A549 (cell line): Measurements from ENCODE around the gene CD8B.
"Not testable (repeated sequence)": the region's sequence is repeated elsewhere in the genome, so short reads cannot be mapped to it uniquely, and the experiment has no call there.

Experiments
- CEBPB ChIP-seq, 2 experiments: fragments of >200 bp in 1 of 2; sonication (Bioruptor Twin) in 1 of 2; formaldehyde crosslinking in 1 of 2; IDR thresholded peaks; 2 replicates each; pipeline ENCODE4 v1.6.1; 2012 to 2016
- EP300 ChIP-seq, 2 experiments: fragments of >200 bp; sonication (Bioruptor Twin); formaldehyde crosslinking; IDR thresholded peaks; 2 replicates in 1 of 2; 3 replicates in 1 of 2; pipeline ENCODE4 v1.6.1; 2016 to 2017
- GATA3 ChIP-seq: IDR thresholded peaks from 2 replicates; pipeline ENCODE4 v1.6.1; 2012; ENCODE audit warnings: borderline replicate concordance
- NR3C1 ChIP-seq: fragments of >200 bp; sonication (Bioruptor Twin); formaldehyde crosslinking; IDR thresholded peaks from 3 replicates; pipeline ENCODE4 v1.6.1; 2017
- POLR2A ChIP-seq: IDR thresholded peaks from 2 replicates; pipeline ENCODE4 v1.6.1; 2012; ENCODE audit warnings: mild to moderate bottlenecking, low read length
- RAD21 ChIP-seq, 2 experiments: fragments of >200 bp in 1 of 2; sonication (Bioruptor Twin) in 1 of 2; formaldehyde crosslinking in 1 of 2; IDR thresholded peaks in 1 of 2; conservative IDR thresholded peaks in 1 of 2; 2 replicates in 1 of 2; 3 replicates in 1 of 2; pipeline ENCODE4 v1.6.1; 2012 to 2018; ENCODE audit warnings: inconsistent platforms in 1 of 2
- RFX5 ChIP-seq: fragments of 450-650 bp; IDR thresholded peaks from 2 replicates; pipeline ENCODE4 v1.7.1; 2014; ENCODE audit warnings: antibody characterized with exemption, mild to moderate bottlenecking, moderate library complexity
- TF ChIP-seq, protein P1 (sequence below): fragments of >200 bp; sonication (Bioruptor Twin); formaldehyde crosslinking; IDR thresholded peaks from 3 replicates; pipeline ENCODE4 v1.5.1; 2016
- TF ChIP-seq, protein P2 (sequence below): fragments of 200-600 bp; sonication (generic); IDR thresholded peaks from 2 replicates; pipeline ENCODE4 v1.6.1; 2016; ENCODE audit warnings: antibody characterized with exemption, mild to moderate bottlenecking, moderate library complexity
- TF ChIP-seq, protein P3 (sequence below): fragments of 450-650 bp; IDR thresholded peaks from 2 replicates; pipeline ENCODE4 v1.6.1; 2014; ENCODE audit warnings: antibody characterized with exemption

DNA sequence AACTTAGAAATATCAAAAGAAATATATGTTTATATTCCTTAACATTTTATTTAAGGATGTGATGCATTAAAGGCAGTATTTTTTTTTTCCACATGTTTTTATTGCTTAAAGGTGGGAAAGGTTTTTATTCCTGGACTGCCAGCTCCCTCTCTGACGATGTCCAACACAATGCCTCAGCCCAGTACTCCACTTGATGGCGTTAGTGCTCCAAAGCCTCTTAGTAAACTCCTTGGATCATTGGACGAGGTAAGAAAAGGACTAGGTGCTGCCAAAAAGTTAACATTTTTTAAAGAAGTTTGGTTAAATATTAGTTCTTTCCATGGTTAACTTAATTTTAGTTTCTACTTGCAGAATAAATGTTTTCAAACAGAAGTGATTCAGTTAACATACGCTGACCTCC lies 39.0 kb upstream of the CD8B start:
- not testable (repeated sequence) for TF ChIP-seq EP300 (IDR thresholded peaks at IDR 0.05); RFX5; CEBPB (IDR thresholded peaks at IDR 0.05); POLR2A; GATA3; NR3C1
- TF ChIP-seq, protein P1, sequence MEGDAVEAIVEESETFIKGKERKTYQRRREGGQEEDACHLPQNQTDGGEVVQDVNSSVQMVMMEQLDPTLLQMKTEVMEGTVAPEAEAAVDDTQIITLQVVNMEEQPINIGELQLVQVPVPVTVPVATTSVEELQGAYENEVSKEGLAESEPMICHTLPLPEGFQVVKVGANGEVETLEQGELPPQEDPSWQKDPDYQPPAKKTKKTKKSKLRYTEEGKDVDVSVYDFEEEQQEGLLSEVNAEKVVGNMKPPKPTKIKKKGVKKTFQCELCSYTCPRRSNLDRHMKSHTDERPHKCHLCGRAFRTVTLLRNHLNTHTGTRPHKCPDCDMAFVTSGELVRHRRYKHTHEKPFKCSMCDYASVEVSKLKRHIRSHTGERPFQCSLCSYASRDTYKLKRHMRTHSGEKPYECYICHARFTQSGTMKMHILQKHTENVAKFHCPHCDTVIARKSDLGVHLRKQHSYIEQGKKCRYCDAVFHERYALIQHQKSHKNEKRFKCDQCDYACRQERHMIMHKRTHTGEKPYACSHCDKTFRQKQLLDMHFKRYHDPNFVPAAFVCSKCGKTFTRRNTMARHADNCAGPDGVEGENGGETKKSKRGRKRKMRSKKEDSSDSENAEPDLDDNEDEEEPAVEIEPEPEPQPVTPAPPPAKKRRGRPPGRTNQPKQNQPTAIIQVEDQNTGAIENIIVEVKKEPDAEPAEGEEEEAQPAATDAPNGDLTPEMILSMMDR: not testable (repeated sequence)
- 0 out of 5 replicates have a peak, but pooled peaks of 1 of the 2 experiments have one; percentile 14 for TF ChIP-seq RAD21 (conservative IDR thresholded peaks at IDR 0.05 in 1 of 2, IDR thresholded peaks at IDR 0.05 in 1 of 2)
- TF ChIP-seq, protein P2, sequence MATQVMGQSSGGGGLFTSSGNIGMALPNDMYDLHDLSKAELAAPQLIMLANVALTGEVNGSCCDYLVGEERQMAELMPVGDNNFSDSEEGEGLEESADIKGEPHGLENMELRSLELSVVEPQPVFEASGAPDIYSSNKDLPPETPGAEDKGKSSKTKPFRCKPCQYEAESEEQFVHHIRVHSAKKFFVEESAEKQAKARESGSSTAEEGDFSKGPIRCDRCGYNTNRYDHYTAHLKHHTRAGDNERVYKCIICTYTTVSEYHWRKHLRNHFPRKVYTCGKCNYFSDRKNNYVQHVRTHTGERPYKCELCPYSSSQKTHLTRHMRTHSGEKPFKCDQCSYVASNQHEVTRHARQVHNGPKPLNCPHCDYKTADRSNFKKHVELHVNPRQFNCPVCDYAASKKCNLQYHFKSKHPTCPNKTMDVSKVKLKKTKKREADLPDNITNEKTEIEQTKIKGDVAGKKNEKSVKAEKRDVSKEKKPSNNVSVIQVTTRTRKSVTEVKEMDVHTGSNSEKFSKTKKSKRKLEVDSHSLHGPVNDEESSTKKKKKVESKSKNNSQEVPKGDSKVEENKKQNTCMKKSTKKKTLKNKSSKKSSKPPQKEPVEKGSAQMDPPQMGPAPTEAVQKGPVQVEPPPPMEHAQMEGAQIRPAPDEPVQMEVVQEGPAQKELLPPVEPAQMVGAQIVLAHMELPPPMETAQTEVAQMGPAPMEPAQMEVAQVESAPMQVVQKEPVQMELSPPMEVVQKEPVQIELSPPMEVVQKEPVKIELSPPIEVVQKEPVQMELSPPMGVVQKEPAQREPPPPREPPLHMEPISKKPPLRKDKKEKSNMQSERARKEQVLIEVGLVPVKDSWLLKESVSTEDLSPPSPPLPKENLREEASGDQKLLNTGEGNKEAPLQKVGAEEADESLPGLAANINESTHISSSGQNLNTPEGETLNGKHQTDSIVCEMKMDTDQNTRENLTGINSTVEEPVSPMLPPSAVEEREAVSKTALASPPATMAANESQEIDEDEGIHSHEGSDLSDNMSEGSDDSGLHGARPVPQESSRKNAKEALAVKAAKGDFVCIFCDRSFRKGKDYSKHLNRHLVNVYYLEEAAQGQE: not testable (repeated sequence)
- TF ChIP-seq, protein P3, sequence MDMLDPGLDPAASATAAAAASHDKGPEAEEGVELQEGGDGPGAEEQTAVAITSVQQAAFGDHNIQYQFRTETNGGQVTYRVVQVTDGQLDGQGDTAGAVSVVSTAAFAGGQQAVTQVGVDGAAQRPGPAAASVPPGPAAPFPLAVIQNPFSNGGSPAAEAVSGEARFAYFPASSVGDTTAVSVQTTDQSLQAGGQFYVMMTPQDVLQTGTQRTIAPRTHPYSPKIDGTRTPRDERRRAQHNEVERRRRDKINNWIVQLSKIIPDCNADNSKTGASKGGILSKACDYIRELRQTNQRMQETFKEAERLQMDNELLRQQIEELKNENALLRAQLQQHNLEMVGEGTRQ: not testable (repeated sequence)
